Lung (tissue), 12 donors: ENCODE measurements around the gene VSIG10L. TPM values are rescaled to one million over a fixed set of nuclear protein-coding genes. Genes with fewer than 3 reads are reported as not detected.
A peak's percentile ranks its signal among the peaks of the same experiment; 100 is the strongest.

ENCODE experiments used
- ATAC-seq: fragments of 200-7000 bp; cut with Tn5 transposase; one replicate; pipeline ENCODE4 v1.9.1; 2020; ENCODE audit warnings: moderate number of reproducible peaks; ENCODE audit not compliant: insufficient read depth, low FRiP score
- DNase-seq, 3 donors: peaks; one replicate each; pipeline ENCODE4 v3.0.0-alpha.2; 2013 to 2017
- H3K27ac ChIP-seq, 2 donors: one replicate each; pipeline ENCODE4 v1.5.1; 2013; ENCODE audit warnings: mild to moderate bottlenecking in 2 of 2, moderate library complexity in 2 of 2, control low read depth in 1 of 2, inconsistent platforms in 1 of 2, low read depth in 1 of 2, low read length in 1 of 2
- H3K27me3 ChIP-seq, 3 donors: one replicate each; pipeline ENCODE4 v1.5.1; 2013; ENCODE audit warnings: low read length in 2 of 3; ENCODE audit not compliant: control insufficient read depth in 3 of 3, insufficient read depth in 3 of 3
- H3K36me3 ChIP-seq, 4 donors: one replicate each; pipeline ENCODE4 v1.5.1; 2013; ENCODE audit warnings: low read length in 4 of 4, mild to moderate bottlenecking in 1 of 4, moderate library complexity in 1 of 4; ENCODE audit not compliant: control insufficient read depth in 4 of 4, insufficient read depth in 4 of 4
- H3K4me1 ChIP-seq, 5 donors: one replicate each; pipeline ENCODE4 v1.5.1; 2013; ENCODE audit warnings: low read length in 5 of 5, mild to moderate bottlenecking in 2 of 5, moderate library complexity in 1 of 5; ENCODE audit not compliant: control insufficient read depth in 5 of 5, insufficient read depth in 5 of 5
- H3K4me3 ChIP-seq: one replicate; pipeline ENCODE4 v1.5.1; 2013; ENCODE audit warnings: mild to moderate bottlenecking, control low read depth, moderate library complexity
- H3K9ac ChIP-seq, 2 donors: one replicate each; pipeline ENCODE4 v1.5.1; 2013; ENCODE audit warnings: low read length in 2 of 2, control low read depth in 1 of 2; ENCODE audit not compliant: insufficient read depth in 1 of 2
- H3K9me3 ChIP-seq, 4 donors: one replicate each; pipeline ENCODE4 v1.5.1; 2013; ENCODE audit warnings: low read length in 3 of 4, mild to moderate bottlenecking in 1 of 4, moderate library complexity in 1 of 4; ENCODE audit not compliant: control insufficient read depth in 4 of 4, insufficient read depth in 3 of 4
- CTCF ChIP-seq: IDR thresholded peaks from 2 replicates; pipeline ENCODE4 v1.5.1; 2012; ENCODE audit warnings: mild to moderate bottlenecking; ENCODE audit errors: control extremely low read depth, extremely low read depth
- WGBS, 2 donors: extraction: QIAGEN DNeasy Blood & Tissue Kit; methylation state at CpG; one replicate each; pipeline ENCODE4 v1.1.7; 2013; 5-methylcytosine and 5-hydroxymethylcytosine counted together
- polyA plus RNA-seq, 2 donors: library from polyadenylated mRNA; stranded (reverse); fragments of 200-250 nt; gene quantifications; one replicate each; pipeline ENCODE4 v1.2.1, GENCODE V29; 2013
- total RNA-seq, 2 donors: library from RNA; depleted of rRNA in 1 of 2; stranded (reverse); fragments of >200 nt in 1 of 2; gene quantifications; one replicate each; pipeline ENCODE4 v1.2.1, GENCODE V29; 2014 to 2021
- donor health status: control.
- donor health status: control.
- donor health status: Bipolar disorder and iron deficiency.
- donor health status: healthy.
- donor health status: DM: yes; HTN: yes; CAD: no.

The VSIG10L gene
- total and polyA plus RNA-seq, 4 donors = 0.57 to 3.7 (median 2.4) TPM

- no peak for TF ChIP-seq CTCF
- Histone ChIP-seq H3K9me3 (no peaks in the 10 kb centered on the region), H3K4me1 (peaks cover 0 to 5% (median 0%) of the 10 kb centered on the region in 5 donors), H3K9ac (no peak overlapping the region), H3K27ac (no peak overlapping the region), H3K27me3 (peaks cover 0 to 4% (median 2%) of the 10 kb centered on the region in 3 donors), H3K36me3 (peaks cover 0 to 21% (median 8%) of the 10 kb centered on the region in 4 donors), H3K4me3 (no peak overlapping the region)
- 45 to 54% methylated on average over 9 of the region's 9 CpGs for WGBS, 2 donors
- DNase-seq = peak in 1 of 3 donors; percentile 7
- no peak for ATAC-seq
Observed at GRCh38 chr19:51342631-51343569, 961 bp upstream of the VSIG10L start.

- H3K36me3 ChIP-seq = peaks cover 0 to 10% (median 5%) of the 10 kb centered on the region in 4 donors
- H3K4me3 ChIP-seq = no peak overlapping the region
- peaks cover 0 to 5% (median 0%) of the 10 kb centered on the region in 5 donors for H3K4me1 ChIP-seq
- DNase-seq (peak in 1 of 3 donors; percentile 12), ATAC-seq (no peak)
- TF ChIP-seq CTCF = no peak
- no peaks in the 10 kb centered on the region for H3K9me3 ChIP-seq
- no peak overlapping the region for H3K9ac ChIP-seq
- H3K27ac ChIP-seq = no peak overlapping the region
- WGBS, 2 donors = 91 to 92% methylated on average over 18 of the region's 18 CpGs
- peaks cover 0 to 4% (median 2%) of the 10 kb centered on the region in 3 donors for H3K27me3 ChIP-seq
Observed at GRCh38 chr19:51341066-51341465, 873 bp downstream of the VSIG10L start.

- WGBS, 2 donors = 2% methylated on average over 77 to 107 of the region's 107 CpGs
- H3K27ac ChIP-seq = peak overlapping the region; percentile 66 to 67
- peaks cover 0 to 5% (median 0%) of the 10 kb centered on the region in 5 donors for H3K4me1 ChIP-seq
- no peak for TF ChIP-seq CTCF
- DNase-seq = peak; percentile 93 to 97 (median 93)
- H3K4me3 ChIP-seq = peak overlapping the region; percentile 47
- no peaks in the 10 kb centered on the region for H3K9me3 ChIP-seq
- ATAC-seq = peak; percentile 94
- no peak overlapping the region for H3K9ac ChIP-seq
- peaks cover 0 to 4% (median under 1%) of the 10 kb centered on the region in 4 donors for H3K36me3 ChIP-seq
- H3K27me3 ChIP-seq = peaks cover 0 to 4% (median 2%) of the 10 kb centered on the region in 3 donors
Observed at GRCh38 chr19:51339687-51340656, 2.0 kb downstream of the VSIG10L start.
